Medulla oblongata (tissue), 1 donor: ENCODE results near the gene CARMIL1.

ENCODE experiments used
- DNase-seq: peaks from one replicate; pipeline ENCODE4 v3.0.0-alpha.2; 2015; ENCODE audit errors: extremely low spot score

Gene CARMIL1

GRCh38 chr6:25649611-25650010 lies 370.4 kb downstream of the CARMIL1 start:
- DNase-seq, result no peak

GRCh38 chr6:25652007-25652515 lies 372.9 kb downstream of the CARMIL1 start, which contains the start of gene SCGN:
Gene SCGN, plus strand, starts transcription at chr6:25652215. Its CDS starts 189 bp downstream, at chr6:25652404.
- DNase-seq, result peak; percentile 12

- no peak for DNase-seq
These were observed 376.5 kb downstream of the CARMIL1 start for GRCh38 chr6:25655723-25656122.

GRCh38 chr6:25659633-25660368 lies 380.6 kb downstream of the CARMIL1 start:
- DNase-seq, result no peak

GRCh38 chr6:25660512-25660911 lies 381.3 kb downstream of the CARMIL1 start:
- no peak for DNase-seq

GRCh38 chr6:25661129-25661779 lies 382.1 kb downstream of the CARMIL1 start:
- no peak for DNase-seq

GRCh38 chr6:25665455-25665854 lies 386.3 kb downstream of the CARMIL1 start:
- DNase-seq, result no peak

- no peak for DNase-seq
These were observed 390.2 kb downstream of the CARMIL1 start for GRCh38 chr6:25669413-25669812.
